GM12878 (cell line): ENCODE data around the gene CPLANE2. TPM values are rescaled to one million over a fixed set of nuclear protein-coding genes. Genes with fewer than 3 reads are reported as not detected.
"Not testable (repeated sequence)": the region's sequence is repeated elsewhere in the genome, so short reads cannot be mapped to it uniquely, and the experiment has no call there.

Experiments
- ATAC-seq: fragments of 200-7000 bp; cut with Tn5 transposase; 3 replicates; pipeline ENCODE4 v1.9.1; 2020; ENCODE audit warnings: mild to moderate bottlenecking, moderate library complexity
- BruUV-seq: library from RNA; stranded (reverse); fragments of 400-500 nt; replicated peaks from 2 replicates; lab custom pipeline; 2021; lab: Mats Ljungman, UMichigan
- CTCF ChIA-PET: fragments of 300-600 bp; sonication (Branson Sonifier 250); formaldehyde crosslinking; extraction: SDS; loops from one replicate; lab custom pipeline; 2021; ENCODE audit warnings: inconsistent platforms; lab: Yijun Ruan, JAX
- POLR2A ChIA-PET: fragments of 350-600 bp; formaldehyde crosslinking; extraction: SDS; loops from one replicate; lab custom pipeline; 2021; ENCODE audit warnings: inconsistent platforms; lab: Charles Lee
- RAD21 ChIA-PET: fragments of 300-600 bp; sonication (Branson Sonifier 250); formaldehyde crosslinking; loops from one replicate; lab custom pipeline; 2023; ENCODE audit warnings: antibody characterized with exemption; ENCODE audit not compliant: unreplicated experiment; lab: Charles Lee
- SMC1A ChIA-PET: fragments of 300-600 bp; sonication (Branson Sonifier 250); formaldehyde crosslinking; loops from one replicate; lab custom pipeline; 2023; ENCODE audit not compliant: unreplicated experiment, uncharacterized antibody; lab: Charles Lee
- DNase-seq: peaks from one replicate; pipeline ENCODE4 v3.0.0-alpha.2; 2011; ENCODE audit warnings: low read depth, low spot score
- FAIRE-seq: peaks from 3 replicates; lab custom pipeline; 2011; peaks lifted over from hg19 to GRCh38; lab: Jason Lieb, UNC
- H2AFZ ChIP-seq: 2 replicates; pipeline ENCODE4 v1.6.0; 2011; ENCODE audit warnings: low read depth, low read length, control low read depth; ENCODE audit not compliant: control insufficient read depth
- H3K27ac ChIP-seq: 2 replicates; pipeline ENCODE4 v1.5.1; 2011; ENCODE audit warnings: control low read depth; ENCODE audit not compliant: control insufficient read depth, insufficient read depth
- H3K27me3 ChIP-seq, 2 experiments: replicated peaks in 1 of 2; 2 replicates each; pipeline versions ENCODE4 v1.6.0 to v1.6.1; 2011; ENCODE audit warnings: low read length in 1 of 2; ENCODE audit not compliant: control insufficient read depth in 2 of 2, insufficient read depth in 2 of 2
- H3K36me3 ChIP-seq, 2 experiments: 2 replicates each; pipeline ENCODE4 v1.5.1; 2011; ENCODE audit warnings: low read length in 1 of 2; ENCODE audit not compliant: control insufficient read depth in 2 of 2, insufficient read depth in 2 of 2
- H3K4me1 ChIP-seq: 2 replicates; pipeline ENCODE4 v1.6.1; 2011; ENCODE audit warnings: mild to moderate bottlenecking, low read length, moderate library complexity, mixed read lengths; ENCODE audit not compliant: control insufficient read depth, insufficient read depth
- H3K4me2 ChIP-seq: 2 replicates; pipeline ENCODE4 v1.6.0; 2011; ENCODE audit warnings: control low read depth; ENCODE audit not compliant: control insufficient read depth, insufficient read depth
- H3K4me3 ChIP-seq: fragments of 200-600 bp; sonication (generic); 2 replicates; pipeline ENCODE4 v1.5.1; 2016
- H3K79me2 ChIP-seq: 2 replicates; pipeline ENCODE4 v1.6.0; 2011; ENCODE audit warnings: low read length; ENCODE audit not compliant: control insufficient read depth, insufficient read depth
- H3K9ac ChIP-seq: 2 replicates; pipeline ENCODE4 v1.8.0; 2011; ENCODE audit warnings: low read length, control low read depth, mixed read lengths; ENCODE audit not compliant: control insufficient read depth, insufficient read depth
- H3K9me3 ChIP-seq: replicated peaks from 3 replicates; pipeline ENCODE4 v1.5.1; 2011; ENCODE audit warnings: mild to moderate bottlenecking, low read length; ENCODE audit not compliant: control insufficient read depth, insufficient read depth
- H4K20me1 ChIP-seq: 2 replicates; pipeline ENCODE4 v1.6.0; 2011; ENCODE audit not compliant: control insufficient read depth, insufficient read depth
- NRF1 ChIP-seq: conservative IDR thresholded peaks from 2 replicates; pipeline ENCODE4 v1.6.1; 2011; ENCODE audit warnings: mild to moderate bottlenecking, low read depth, low read length, improper control_type of control experiment
- RAD51 ChIP-seq: fragments of 450-650 bp; IDR thresholded peaks from 2 replicates; pipeline ENCODE4 v1.6.1; 2016; ENCODE audit warnings: moderate library complexity, mild to moderate bottlenecking, inconsistent platforms
- RELA ChIP-seq: fragments of 450-650 bp; IDR thresholded peaks from 2 replicates; pipeline ENCODE4 v1.8.0; 2014; ENCODE audit warnings: borderline replicate concordance; ENCODE audit not compliant: partially characterized antibody
- SPI1 ChIP-seq: IDR thresholded peaks from 2 replicates; pipeline ENCODE4 v1.6.1; 2011; ENCODE audit warnings: low read depth, mild to moderate bottlenecking, low read length, moderate library complexity, borderline replicate concordance; ENCODE audit not compliant: insufficient read depth
- TAF1 ChIP-seq: IDR thresholded peaks from 2 replicates; pipeline ENCODE4 v1.6.1; 2011; ENCODE audit warnings: mild to moderate bottlenecking, low read depth, low read length, borderline replicate concordance
- ZNF207 ChIP-seq: fragments of 450-650 bp; IDR thresholded peaks from 2 replicates; pipeline ENCODE4 v1.6.1; 2014; ENCODE audit warnings: antibody characterized with exemption, mild to moderate bottlenecking, borderline replicate concordance
- WGBS: methylation state at CpG from one replicate; pipeline ENCODE4 v1.1.6; 2016; ENCODE audit warnings: low lambda C conversion rate; ENCODE audit not compliant: insufficient replicate concordance, insufficient coverage; ENCODE audit errors: missing lambda C conversion rate; 5-methylcytosine and 5-hydroxymethylcytosine counted together
- in situ Hi-C: fragments of 300-500 bp; cut with MboI; formaldehyde crosslinking; loops from 9 replicates; pipeline ENCODE4 v1.14.3; 2018; ENCODE audit warnings: mixed read lengths
- intact Hi-C: fragments of 100-400 bp; cut with micrococcal nuclease; formaldehyde crosslinking; loops from one replicate; pipeline ENCODE4 v1.14.2; 2022; ENCODE audit not compliant: unreplicated experiment
- polyA plus RNA-seq, 11 experiments: library from polyadenylated mRNA; depleted of rRNA in 4 of 11; unstranded in 6 of 11; stranded (reverse) in 5 of 11; fragments of >200 nt; fragmentation: Nextera tagmentation in 4 of 11; fragmentation: Illumina TruSeq in 1 of 11; extraction: Ambion mirVana in 4 of 11; extraction: Trizol in 1 of 11; gene quantifications; 1 replicate in 1 of 11; 2 replicates in 10 of 11; pipeline versions ENCODE4 v1.2.1 to v1.2.3, GENCODE V29; 2011 to 2016; ENCODE audit warnings: inconsistent platforms in 2 of 11, missing spikeins in 2 of 11, low read depth in 1 of 11
- total RNA-seq, 4 experiments: library from RNA; depleted of rRNA in 3 of 4; stranded (reverse); fragments of >200 nt in 3 of 4; fragmentation: Illumina TruSeq in 1 of 4; extraction: Trizol in 1 of 4; gene quantifications; 2 replicates each; pipeline versions ENCODE4 v1.2.1 to v1.2.3, GENCODE V29; 2013 to 2021
- TF ChIP-seq, protein P1 (sequence below): fragments of 450-650 bp; IDR thresholded peaks from 2 replicates; pipeline ENCODE4 v1.6.1; 2014; ENCODE audit warnings: mild to moderate bottlenecking

The CPLANE2 gene
- total and polyA plus RNA-seq, 10 of the 15 experiments (the other 5 are each of a cell fraction or from before 2014, with no cell fraction given) = 0.09 to 4.5 (median 2.3) TPM; not detected in 1

DNA sequence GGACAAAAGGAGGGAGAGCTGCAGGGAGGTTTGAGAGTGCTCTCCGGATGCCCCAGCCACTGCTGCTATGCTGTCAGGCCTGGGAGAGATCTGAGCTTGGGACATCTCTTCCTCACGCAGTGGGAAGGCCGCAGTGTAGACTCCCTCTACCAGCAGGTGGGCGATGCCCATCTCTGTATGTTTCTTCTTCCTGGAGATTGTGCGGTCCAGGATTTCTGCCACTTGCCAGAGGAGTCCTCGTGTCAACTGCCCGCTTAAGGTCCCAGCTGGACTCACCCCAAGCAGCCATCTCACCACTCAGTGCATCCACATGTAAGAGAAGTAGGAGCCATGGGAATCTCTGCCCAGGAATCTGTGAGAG lies 10.9 kb downstream of the CPLANE2 start (continued):
- TF ChIP-seq, protein P1, sequence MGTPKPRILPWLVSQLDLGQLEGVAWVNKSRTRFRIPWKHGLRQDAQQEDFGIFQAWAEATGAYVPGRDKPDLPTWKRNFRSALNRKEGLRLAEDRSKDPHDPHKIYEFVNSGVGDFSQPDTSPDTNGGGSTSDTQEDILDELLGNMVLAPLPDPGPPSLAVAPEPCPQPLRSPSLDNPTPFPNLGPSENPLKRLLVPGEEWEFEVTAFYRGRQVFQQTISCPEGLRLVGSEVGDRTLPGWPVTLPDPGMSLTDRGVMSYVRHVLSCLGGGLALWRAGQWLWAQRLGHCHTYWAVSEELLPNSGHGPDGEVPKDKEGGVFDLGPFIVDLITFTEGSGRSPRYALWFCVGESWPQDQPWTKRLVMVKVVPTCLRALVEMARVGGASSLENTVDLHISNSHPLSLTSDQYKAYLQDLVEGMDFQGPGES = no peak
- no peak for TF ChIP-seq RAD51
- no peak for TF ChIP-seq NRF1
- no peak for TF ChIP-seq TAF1
- TF ChIP-seq ZNF207 = no peak

DNA sequence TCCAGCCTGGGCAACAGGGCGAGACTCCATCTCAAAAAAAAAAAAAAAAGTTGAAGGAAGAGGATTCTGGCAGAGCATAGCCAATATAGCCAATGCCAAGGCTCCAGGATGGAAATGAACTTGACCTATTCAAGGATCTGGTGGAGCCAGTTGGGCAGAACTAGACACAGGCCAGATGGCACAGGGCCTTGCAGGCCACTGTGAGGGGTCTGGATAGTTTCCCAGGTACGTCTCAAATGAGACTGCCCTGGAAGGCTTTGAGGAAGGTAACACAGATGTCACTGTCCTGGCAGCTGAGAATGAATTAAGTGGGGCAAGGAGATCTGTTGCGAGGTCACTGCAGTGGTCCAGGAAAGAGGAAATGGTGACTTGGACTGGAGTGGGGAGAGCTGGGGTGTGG lies 12.5 kb downstream of the CPLANE2 start:
- in situ Hi-C loops (no loop called here), intact Hi-C loops (no loop called here)
- Histone ChIP-seq H3K4me1 (no peaks in the 10 kb centered on the region), H3K36me3 (no peaks in the 10 kb centered on the region), H3K4me2 (no peak overlapping the region), H4K20me1 (no peaks in the 10 kb centered on the region), H2AFZ (no peak overlapping the region), H3K9me3 (no peaks in the 10 kb centered on the region), H3K4me3 (no peak overlapping the region), H3K79me2 (no peaks in the 10 kb centered on the region), H3K27ac (no peak overlapping the region), H3K27me3 (peaks cover 2 to 7% of the 10 kb centered on the region in 2 experiments), H3K9ac (no peak overlapping the region)
- ChIA-PET CTCF (interaction anchor here (1.3 kb wide), 1 partner anchor 146 kb away, joined by 4 read pairs; no protein-coding TSS in a partner anchor), SMC1A (no interaction called here), POLR2A (interaction anchor here (0.5 kb wide), 1 partner anchor 10 kb away, joined by 6 read pairs; no protein-coding TSS in a partner anchor), RAD21 (interaction anchor here (0.7 kb wide), 1 partner anchor 177 kb away, joined by 3 read pairs; no protein-coding TSS in a partner anchor)
- ATAC-seq = no peak
- FAIRE-seq = no peak
- no TSS peak for BruUV-seq
- 34% methylated on average over 2 of the region's 3 CpGs for WGBS
- TF ChIP-seq RELA = no peak
- TF ChIP-seq SPI1 = peak; percentile 17; the same call in 1 of the 2 replicates
- no peak for DNase-seq

DNA sequence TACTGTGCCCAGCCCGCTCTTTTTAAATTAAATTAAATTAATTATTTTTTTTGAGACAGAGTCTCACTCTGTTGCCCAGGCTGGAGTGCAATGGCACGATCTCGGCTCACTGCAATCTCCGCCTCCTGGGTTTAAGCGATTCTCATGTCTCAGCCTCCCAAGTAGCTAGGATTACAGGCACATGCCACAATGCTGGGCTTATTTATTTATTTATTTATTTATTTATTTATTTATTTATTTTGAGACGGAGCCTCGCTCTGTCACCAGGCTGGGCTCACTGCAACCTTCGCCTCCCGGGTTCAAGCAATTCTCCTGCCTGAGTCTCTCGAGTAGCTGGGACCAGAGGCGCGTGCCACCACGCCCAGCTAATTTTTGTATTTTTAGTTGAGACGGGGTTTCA lies 14.3 kb downstream of the CPLANE2 start:
- H3K4me1 ChIP-seq, H3K9ac ChIP-seq, H3K4me2 ChIP-seq, H4K20me1 ChIP-seq, H3K27me3 ChIP-seq, SMC1A ChIA-PET, intact Hi-C loops, in situ Hi-C loops, H3K4me3 ChIP-seq, CTCF ChIA-PET, H3K36me3 ChIP-seq, BruUV-seq, FAIRE-seq, H3K79me2 ChIP-seq, DNase-seq, H2AFZ ChIP-seq, H3K27ac ChIP-seq, H3K9me3 ChIP-seq, ATAC-seq: not testable (repeated sequence)
- 75% methylated on average over 14 of the region's 14 CpGs for WGBS
- ChIA-PET POLR2A (interaction anchor here (0.5 to 0.7 kb wide), 2 partner anchors 32 to 392 kb away, joined by 4 to 6 read pairs; no protein-coding TSS in a partner anchor), RAD21 (interaction anchor here (1.1 to 1.6 kb wide), 2 partner anchors 16 to 144 kb away, joined by 3 to 4 read pairs; no protein-coding TSS in a partner anchor)
